Measurements from ENCODE around the gene GARIN5A. TPM values are rescaled to one million over a fixed set of nuclear protein-coding genes. Genes with fewer than 3 reads are reported as not detected.
A peak's percentile ranks its signal among the peaks of the same experiment; 100 is the strongest.

GARIN5A gene
- total RNA-seq, 4 donors from 2014 or later, result 1.7 to 5.9 (median 3.3) TPM

- intact Hi-C loops (cut with DNase I; ENCODE audit: low total_unique reads), result no loop called here
- H3K4me3 ChIP-seq (ENCODE audit: low read depth, poor library complexity, severe bottlenecking), result no peak within 1 kb of the TSS
- TF ChIP-seq CTCF (IDR thresholded peaks at IDR 0.05), result no peak
- no peak for TF ChIP-seq POLR2A (IDR thresholded peaks at IDR 0.05)
- DNase-seq (ENCODE audit: low spot score in 2 of 2), result no peak
- WGBS, 2 donors, result 47 to 53% methylated on average over 20 to 21 of the region's 22 CpGs
Measured at GRCh38 chr19:50513746-50514345, 37.2 kb upstream of the GARIN5A start, which contains the start of gene ASPDH. Gene ASPDH (minus strand): TSS chr19:50513913. CDS start chr19:50513823, 90 bp downstream.

DNA sequence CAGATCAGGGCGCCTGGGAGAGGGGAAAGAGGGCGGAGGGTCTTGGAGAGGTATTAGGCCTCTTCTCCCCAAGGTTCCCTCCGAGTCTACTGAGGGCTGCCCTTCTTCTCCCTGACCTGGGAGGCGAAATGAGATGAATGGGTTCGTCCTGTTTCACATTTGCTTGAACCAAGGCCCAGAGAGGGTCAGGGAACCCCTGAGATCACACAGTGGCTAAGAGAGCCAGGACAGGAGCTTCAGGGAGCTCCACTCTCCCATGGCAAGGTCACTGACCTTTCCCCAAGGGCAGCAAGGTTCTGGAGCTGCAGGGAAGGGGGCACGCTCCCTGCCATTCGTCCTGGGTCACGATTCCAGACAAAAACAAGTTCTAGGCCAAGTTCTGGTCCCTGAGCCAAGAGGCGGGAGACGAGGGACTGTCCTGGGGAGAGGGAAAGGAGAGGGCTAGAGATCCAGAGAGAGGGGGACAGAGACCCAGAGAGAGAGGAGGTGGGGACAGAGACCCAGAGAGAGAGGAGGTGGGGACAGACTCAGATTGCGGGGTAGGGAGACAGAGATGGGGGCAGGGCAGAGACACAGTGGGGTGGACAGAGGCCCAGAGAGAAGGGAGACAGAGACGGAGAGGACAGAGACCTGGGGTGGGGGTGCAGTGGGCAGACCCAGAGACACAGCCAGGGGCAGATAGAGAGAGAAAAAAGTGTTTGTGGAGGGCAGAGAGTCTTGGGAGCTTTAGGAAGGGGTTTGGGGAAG lies 36.5 kb upstream of the GARIN5A start:
- DNase-seq (ENCODE audit: low spot score in 2 of 2), result no peak
- TF ChIP-seq CTCF (IDR thresholded peaks at IDR 0.05) (no peak), POLR2A (IDR thresholded peaks at IDR 0.05) (no peak)
- H3K4me3 ChIP-seq (ENCODE audit: low read depth, poor library complexity, severe bottlenecking), result no peak overlapping the region
- intact Hi-C loops (cut with DNase I; ENCODE audit: low total_unique reads), result no loop called here
- 53 to 63% methylated on average over 12 of the region's 12 CpGs for WGBS, 2 donors

DNA sequence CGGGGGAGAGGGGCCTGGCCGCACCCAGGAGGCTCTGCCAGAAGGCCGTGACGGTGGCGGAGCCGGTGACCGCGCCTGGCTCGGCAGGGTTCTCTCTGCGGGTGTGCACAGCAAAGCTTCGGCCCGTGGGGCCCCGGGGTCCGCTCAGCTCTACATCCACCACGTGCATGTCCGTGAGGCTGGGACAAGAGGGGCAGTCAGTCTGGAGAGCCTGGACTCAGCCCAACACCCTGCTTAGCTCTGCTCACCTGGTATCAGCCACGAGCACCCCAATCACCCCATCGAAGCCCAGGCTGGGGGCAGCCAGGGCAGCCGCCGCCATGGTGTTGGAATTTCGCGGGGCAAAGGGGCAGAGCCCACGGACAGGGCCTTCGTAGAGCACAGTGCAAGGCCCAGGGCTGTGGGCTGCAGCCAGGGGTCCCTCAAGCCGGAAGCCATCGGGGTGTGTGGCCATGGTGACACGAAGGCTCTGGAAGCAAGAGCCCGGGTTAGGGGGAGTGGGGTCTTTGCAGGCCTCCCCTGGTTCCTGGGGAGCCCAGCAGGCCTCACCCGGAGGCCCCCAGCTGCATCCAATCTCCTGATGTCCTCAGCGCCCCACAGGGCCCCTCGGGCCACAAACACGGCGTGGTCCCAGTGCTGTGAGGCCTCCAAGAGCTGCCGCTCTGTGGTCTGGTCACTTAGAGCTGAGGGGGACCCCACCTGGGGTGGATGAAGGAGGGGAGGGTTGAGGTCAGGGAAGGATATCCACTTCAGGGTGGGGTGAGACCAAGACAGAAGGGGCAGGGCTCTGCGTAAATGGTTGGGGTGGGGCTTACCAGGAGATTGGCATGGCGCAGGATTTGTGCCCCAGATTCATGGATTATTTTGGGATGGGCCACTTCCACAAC lies 35.7 kb upstream of the GARIN5A start:
- H3K4me3 ChIP-seq (ENCODE audit: low read depth, poor library complexity, severe bottlenecking), result no peak overlapping the region

GRCh38 chr19:50511069-50511822 lies 34.6 kb upstream of the GARIN5A start, which contains the start of gene JOSD2:
Gene JOSD2 (minus strand): TSS chr19:50511191. CDS start chr19:50510431, 760 bp downstream.
- DNase-seq (ENCODE audit: low spot score in 2 of 2), result peak; percentile 98 to 99
- peak within 1 kb of the TSS; percentile 37 for H3K4me3 ChIP-seq (ENCODE audit: low read depth, poor library complexity, severe bottlenecking)
- 1 to 2% methylated on average over 37 to 44 of the region's 69 CpGs for WGBS, 2 donors
- intact Hi-C loops (cut with DNase I; ENCODE audit: low total_unique reads), result no loop called here
- TF ChIP-seq POLR2A (IDR thresholded peaks at IDR 0.05), result no peak
- no peak for TF ChIP-seq CTCF (IDR thresholded peaks at IDR 0.05)

More for the DNA sequence above, 35.7 kb upstream of the GARIN5A start:
- intact Hi-C loops (cut with DNase I; ENCODE audit: low total_unique reads), result no loop called here
- TF ChIP-seq POLR2A (IDR thresholded peaks at IDR 0.05), result no peak
- TF ChIP-seq CTCF (IDR thresholded peaks at IDR 0.05), result no peak
- WGBS, 2 donors, result 85 to 86% methylated on average over 31 to 36 of the region's 36 CpGs
- no peak for DNase-seq (ENCODE audit: low spot score in 2 of 2)

GRCh38 chr19:50510700-50511068 lies 34.0 kb upstream of the GARIN5A start:
- WGBS, 2 donors, result 4 to 5% methylated on average over 9 to 10 of the region's 10 CpGs
- DNase-seq (ENCODE audit: low spot score in 2 of 2), result no peak
- TF ChIP-seq CTCF (IDR thresholded peaks at IDR 0.05), result no peak
- TF ChIP-seq POLR2A (IDR thresholded peaks at IDR 0.05), result no peak
- H3K4me3 ChIP-seq (ENCODE audit: low read depth, poor library complexity, severe bottlenecking), result peak overlapping the region; percentile 37
- intact Hi-C loops (cut with DNase I; ENCODE audit: low total_unique reads), result no loop called here
